ENCODE results near the gene APBA2. TPM values are rescaled to one million over a fixed set of nuclear protein-coding genes. Genes with fewer than 3 reads are reported as not detected.
"Not testable (repeated sequence)": the region's sequence is repeated elsewhere in the genome, so short reads cannot be mapped to it uniquely, and the experiment has no call there.

Gene APBA2
- total RNA-seq, 1 experiment from 2014 or later, result 18.4 TPM

DNA sequence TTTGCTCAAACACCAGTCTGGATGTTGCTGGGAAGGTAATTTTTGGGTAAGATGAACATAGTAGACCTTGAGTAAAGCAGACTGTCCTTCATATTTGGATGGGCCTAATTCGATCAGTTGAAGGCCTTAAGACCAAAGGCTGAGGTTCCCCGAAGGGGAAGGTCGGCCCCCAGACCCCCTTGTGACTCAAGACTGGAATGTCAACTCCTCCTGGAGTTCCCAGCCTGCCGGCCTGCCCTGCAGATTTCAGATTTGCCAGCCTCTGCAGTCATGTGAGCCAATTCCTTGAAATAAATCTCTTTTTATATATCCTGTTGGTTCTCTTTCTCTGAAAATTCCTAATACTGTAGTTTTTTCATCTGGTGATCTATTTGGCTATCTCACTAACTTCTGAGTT, 146.5 kb downstream of the APBA2 start:
- DNase-seq (ENCODE audit: low read depth), result no peak
- in situ Hi-C loops (cut with HindIII; ENCODE audit: low pct_unique_long_range_greater_than_20kb, low sequenced_read_pairs), result no loop called here

DNA sequence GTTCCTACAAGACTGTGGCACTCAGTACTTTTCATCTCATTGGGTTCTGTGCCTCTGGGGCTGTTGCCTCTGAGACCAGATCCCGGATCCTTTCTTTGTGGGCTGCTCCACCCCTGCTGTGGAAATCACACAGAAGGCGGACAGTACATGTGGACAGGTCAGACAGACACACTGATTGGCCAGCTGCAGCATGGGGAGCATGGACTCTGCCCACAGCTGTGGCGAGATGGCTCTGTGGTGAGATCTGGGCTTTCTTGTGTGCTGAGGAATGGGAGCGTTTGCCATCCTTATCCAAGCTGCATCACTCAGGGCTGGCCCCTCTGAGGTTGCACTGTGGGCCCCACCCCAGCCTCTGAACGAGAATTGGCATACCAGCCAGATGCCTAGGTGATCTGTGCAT, 147.0 kb downstream of the APBA2 start:
- no peak for DNase-seq (ENCODE audit: low read depth)
- in situ Hi-C loops (cut with HindIII; ENCODE audit: low pct_unique_long_range_greater_than_20kb, low sequenced_read_pairs), result no loop called here

DNA sequence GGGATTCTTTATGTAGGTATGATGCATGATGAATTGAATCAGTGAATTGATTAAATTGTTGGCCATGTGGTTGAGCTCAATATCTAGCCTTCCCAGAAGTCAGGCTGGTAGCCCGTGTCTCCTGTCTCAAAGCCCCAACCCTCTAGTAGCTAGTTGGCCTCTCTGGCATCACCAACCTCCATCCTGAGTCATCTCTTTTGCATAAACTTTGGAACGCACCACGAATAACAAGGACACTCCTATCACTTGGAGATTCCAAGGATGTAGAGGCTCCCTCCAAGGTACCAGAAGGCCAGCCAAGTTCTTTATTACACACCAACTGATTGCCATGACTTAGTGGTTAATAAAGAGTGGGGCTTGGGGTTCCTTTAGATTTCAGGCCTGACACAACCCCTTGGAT, 148.4 kb downstream of the APBA2 start:
- peak; percentile 7 for DNase-seq (ENCODE audit: low read depth)
- in situ Hi-C loops (cut with HindIII; ENCODE audit: low pct_unique_long_range_greater_than_20kb, low sequenced_read_pairs), result no loop called here

DNA sequence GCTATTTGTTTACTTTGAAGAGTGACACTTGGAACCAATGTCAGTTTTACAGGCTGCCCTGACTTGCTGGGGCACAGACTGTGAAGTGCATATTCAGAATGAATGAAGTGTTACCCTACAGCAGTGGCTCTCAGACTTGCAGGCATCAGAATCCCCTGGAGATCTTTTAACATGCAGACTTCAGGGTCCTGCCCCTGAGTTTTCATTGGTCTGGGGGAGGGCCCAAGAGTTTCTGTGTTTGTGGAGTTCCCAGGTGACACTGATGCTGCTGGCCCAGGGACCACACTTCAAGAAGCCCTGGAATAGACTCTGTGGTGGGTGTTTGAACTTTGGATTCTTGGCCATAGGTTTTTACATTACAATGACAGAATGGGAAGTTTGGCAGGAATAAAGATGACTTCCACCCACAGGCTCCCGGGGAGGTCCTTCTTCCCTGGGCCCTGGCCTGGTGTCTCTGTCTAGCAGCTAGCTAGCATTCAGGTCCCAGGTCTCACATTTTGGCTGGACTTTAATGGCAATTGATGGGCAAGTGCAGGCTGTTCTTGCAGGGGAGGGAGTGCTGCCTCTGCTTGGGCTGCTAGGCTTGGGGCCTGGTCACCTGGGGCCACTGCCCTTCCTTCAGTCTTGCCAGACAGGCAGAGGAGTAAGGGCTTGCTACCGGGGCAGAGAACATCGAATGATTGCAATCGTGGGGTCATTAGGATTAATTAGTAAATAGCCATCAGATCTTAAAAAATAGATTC, 149.0 kb downstream of the APBA2 start:
- no peak for DNase-seq (ENCODE audit: low read depth)
- in situ Hi-C loops (cut with HindIII; ENCODE audit: low pct_unique_long_range_greater_than_20kb, low sequenced_read_pairs), result no loop called here

DNA sequence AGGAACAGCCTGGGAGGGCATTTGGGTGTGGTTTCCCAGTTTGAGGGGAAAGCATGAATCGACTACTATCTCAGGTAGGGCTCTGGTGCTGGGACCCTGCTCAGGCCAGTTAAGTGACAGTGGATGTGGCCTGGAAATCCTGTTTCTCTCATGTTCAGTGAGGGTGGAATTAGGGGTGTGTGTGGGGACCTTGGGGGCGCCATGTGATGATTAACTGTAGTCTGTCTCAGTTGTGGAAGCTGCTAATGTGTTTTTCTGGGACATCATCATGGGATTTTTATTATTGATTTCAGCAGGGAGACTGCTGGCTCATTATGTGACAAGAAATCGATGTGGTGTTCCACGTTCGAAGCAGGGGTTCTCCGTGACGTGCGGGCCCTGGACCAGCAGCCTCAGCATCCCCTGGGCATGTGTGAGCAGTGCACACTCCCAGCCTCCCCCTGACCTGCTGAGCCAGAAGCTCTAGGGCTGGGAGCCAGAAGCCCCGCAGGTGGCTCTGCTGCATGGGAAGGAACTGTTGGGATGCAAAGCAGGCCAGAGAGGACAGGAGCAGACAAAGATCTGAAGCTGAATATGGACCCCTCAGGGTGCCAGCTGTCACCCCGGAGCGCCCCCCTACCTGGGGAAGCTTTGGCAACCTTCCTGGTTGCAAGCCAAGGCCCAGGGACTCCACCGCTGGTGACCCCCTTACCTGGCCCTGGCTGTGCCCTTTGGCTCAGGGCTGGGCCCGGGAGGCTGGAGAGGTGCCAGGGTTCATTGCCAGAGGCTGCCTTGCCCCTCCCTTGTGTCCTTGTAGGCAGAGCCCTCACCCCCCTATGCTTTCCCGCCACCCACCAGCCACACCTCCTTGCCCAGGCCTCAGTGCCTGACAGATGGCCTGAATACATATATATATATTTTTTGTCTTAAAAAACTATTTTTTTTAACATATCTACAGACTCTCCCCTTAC, 149.8 kb downstream of the APBA2 start:
- in situ Hi-C loops (cut with HindIII; ENCODE audit: low pct_unique_long_range_greater_than_20kb, low sequenced_read_pairs), result no loop called here

DNA sequence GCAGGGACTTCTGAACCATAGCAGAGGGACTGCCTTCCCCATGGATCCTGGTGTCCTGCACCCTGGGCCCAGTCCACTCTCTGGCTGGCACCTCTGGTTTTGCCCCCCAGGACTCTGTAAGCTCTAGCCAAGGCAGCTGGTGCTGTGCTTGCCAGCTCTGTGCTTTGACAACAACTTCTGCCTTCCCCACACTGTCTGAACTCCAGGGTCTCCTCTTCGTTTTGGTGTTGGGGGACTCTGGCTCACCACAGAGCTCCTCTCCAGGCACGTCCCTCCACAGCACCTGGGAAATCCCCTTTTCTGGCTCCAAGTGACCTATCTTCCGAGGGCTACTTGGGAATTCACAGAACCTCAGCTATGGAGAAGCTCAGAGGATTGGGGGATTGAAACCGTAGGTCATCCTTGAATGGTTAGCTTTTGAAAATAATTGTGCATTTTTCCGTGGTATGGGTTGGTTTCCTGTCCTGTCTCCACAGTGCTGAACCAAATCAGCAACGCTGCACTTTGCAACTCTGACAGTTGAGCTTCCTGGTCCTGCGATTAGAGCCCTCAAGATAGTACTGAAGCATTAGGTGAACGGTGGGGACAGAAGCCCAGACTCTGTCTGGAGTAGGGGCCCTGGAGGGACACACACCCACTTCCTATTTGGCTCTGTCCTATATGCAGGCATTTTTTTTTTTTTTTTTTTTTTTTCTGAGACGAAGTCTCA, 152.4 kb downstream of the APBA2 start:
- in situ Hi-C loops (cut with HindIII; ENCODE audit: low pct_unique_long_range_greater_than_20kb, low sequenced_read_pairs), result no loop called here
- no peak for DNase-seq (ENCODE audit: low read depth)

More for the DNA sequence above, 149.8 kb downstream of the APBA2 start:
- DNase-seq (ENCODE audit: low read depth), result no peak

DNA sequence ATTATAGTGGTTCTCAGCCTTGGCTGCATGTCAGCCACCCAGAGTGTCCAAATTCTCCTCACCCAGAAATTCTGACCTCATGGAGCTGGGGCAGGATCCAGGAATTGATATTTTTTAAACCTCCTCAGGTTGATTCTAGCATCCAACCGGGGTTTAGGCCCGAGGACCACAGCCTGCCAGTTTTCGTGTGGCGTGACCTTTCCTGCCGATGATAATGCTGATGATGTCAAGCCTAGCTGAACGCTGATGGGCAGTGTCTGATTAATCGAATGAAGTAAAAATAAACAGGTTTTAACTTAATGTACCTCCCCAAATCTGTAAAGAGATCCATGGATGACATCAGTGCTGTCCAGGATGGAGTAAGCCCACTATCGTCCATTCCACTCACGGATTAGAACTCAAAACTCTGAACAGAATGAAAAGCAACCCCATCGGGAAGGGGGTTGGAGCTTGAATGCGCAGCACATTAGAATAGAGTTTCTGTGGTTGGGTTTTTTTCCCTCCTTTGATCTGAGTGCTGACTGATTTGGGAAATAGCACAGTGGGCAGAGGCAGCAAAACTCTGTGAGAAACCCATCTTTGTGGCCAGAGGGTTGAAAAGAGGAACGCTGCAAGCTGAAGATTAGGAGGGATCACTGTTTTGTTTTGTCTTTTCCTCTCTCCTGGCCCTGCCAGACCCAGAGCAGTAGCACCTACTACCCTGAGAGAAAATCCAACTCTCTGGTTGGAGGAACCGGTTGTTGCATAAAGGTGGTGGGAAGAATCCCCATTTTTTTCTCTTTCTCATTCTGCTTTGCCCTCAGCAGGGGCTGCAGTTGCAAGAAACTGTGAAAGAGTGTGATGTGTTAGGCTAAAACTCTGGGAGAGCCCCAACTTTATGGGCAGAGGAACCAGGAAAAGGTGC, 153.9 kb downstream of the APBA2 start:
- DNase-seq (ENCODE audit: low read depth), result no peak
- in situ Hi-C loops (cut with HindIII; ENCODE audit: low pct_unique_long_range_greater_than_20kb, low sequenced_read_pairs), result no loop called here

DNA sequence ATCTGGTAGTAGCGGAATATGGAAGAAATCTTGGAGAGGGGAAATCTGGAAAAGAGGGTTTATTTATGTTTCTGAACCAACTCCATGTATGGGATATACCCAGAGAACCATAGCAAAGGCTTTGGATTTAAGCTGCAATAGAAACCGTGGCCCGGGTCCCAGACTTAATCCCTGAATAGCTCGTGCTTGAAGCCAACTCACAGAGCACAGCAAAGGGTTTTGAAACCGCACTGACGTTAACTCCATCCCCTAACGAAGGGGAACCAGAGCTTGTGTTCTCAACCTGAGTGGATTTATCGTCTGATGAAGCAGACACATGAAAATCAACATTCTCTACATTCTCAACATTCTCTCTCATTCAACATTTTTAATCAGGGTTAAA, 154.6 kb downstream of the APBA2 start:
- DNase-seq (ENCODE audit: low read depth), result no peak
- in situ Hi-C loops (cut with HindIII; ENCODE audit: low pct_unique_long_range_greater_than_20kb, low sequenced_read_pairs), result no loop called here

DNA sequence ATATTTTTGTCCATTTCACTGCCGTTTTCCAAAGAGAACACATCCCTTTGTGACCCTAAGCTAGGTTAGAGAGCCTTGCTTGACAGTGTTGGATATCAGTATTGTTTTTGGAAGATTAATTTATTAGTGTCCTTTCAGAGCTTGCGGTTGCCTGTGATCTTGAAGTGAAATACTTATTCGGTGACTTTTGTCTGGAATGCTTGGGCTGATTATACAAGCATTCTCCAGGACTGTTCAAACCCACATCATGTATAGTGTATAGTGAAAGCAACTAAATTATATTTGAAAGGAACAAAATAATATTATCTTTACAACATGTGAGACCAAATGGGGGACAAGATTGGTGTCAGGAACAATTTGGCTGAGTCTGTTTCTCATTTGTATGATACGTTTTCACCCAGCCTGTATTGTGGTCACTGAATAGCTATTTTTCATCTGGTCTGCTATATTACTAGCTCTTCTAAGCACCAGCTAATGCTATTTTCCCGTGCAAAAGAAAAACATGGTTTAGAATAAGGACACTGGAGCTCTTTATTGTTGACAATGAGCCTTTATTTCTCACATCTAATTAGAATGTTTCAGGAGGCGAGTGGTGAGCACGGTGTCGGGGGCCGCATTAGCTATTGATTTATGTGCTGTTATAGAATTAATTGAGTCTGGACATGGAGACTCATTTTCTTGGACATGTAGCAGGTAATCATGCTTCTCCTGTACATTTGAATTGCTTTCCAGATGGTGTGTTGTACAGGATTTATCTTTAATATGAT, 158.1 kb downstream of the APBA2 start:
- in situ Hi-C loops (cut with HindIII; ENCODE audit: low pct_unique_long_range_greater_than_20kb, low sequenced_read_pairs), result no loop called here
- no peak for DNase-seq (ENCODE audit: low read depth)

DNA sequence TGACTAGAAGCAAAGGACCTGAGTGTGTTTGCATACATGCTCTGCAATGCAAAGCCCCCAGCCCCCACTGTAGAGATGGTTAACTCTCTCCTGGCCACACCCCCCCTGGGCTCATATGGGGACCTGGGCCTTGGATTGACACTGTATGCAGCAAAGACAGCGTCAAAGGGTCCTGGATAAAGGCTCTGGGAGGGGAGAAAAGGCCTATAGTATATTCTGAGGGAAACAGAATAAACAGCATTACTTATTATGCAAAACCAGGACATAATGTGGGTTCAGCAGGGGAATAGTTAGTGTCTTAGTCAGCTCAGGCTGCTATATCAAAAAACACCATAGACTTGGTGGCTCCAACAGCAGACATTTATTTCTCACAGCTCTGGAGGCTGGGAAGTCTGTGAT, 158.7 kb downstream of the APBA2 start:
- in situ Hi-C loops (cut with HindIII; ENCODE audit: low pct_unique_long_range_greater_than_20kb, low sequenced_read_pairs), result no loop called here
- DNase-seq (ENCODE audit: low read depth), result no peak

DNA sequence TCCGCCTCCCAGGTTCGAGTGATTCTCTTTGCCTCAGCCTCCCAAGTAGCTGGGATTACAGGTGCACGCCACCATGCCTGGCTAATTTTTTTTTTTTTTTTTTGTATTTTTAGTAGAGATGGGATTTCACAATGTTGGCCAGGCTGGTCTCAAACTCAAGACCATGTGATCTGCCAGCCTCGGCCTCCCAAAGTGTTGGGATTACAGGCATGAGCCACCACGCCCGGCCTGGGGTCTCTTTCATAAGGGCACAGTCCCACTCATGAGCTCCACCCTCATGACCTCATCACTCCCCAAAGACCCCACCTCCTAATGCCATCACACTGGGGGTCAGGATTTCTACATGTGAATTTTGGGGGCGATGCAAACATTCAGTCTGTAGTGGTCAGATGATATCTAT, 159.4 kb downstream of the APBA2 start:
- DNase-seq (ENCODE audit: low read depth); in situ Hi-C loops (cut with HindIII; ENCODE audit: low pct_unique_long_range_greater_than_20kb, low sequenced_read_pairs): not testable (repeated sequence)

DNA sequence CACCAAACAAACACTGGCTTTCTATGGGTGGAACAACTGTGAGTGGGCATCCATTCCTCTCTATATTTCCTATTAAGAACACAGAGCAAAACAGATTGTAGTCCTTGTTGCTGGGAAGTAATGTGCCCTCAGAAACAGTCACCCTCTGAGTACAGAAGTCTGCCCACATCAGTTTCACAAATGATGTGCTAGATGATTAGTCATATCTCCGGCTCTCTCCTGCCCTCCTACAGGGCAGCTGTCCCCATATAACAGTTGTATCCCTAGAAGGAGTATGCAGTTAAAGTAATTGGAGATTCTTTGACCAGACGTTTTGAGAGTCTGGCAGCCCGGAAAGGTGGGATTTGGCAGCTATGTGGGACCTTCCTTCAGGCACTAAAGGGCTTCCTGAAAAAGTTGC, 159.9 kb downstream of the APBA2 start:
- DNase-seq (ENCODE audit: low read depth), result no peak
- in situ Hi-C loops (cut with HindIII; ENCODE audit: low pct_unique_long_range_greater_than_20kb, low sequenced_read_pairs), result no loop called here

DNA sequence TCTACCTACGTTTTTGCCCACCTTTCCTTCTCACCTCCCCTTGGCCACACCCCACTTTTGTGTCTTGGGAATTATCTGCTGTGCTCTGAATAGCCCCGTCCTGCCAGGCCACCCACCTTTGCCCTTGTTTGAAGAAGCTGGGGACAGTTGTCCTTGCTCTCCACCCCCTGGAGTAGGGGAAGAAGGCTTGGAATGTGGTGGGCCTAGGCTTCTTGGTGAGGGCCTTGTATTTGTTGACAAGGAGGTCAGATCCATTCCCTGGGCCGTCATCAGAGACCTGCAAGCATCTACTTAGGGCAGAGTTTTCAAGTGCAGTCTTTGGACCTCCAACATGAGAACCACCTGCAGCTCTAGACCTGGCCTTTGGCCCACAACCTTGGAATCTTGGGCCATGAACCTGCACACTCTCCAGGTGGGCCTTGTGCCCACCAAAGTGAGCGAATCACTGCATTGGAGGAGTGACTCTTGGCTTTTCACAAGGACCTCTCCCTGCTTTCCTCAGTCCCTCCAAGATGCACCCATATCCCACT, 160.6 kb downstream of the APBA2 start:
- in situ Hi-C loops (cut with HindIII; ENCODE audit: low pct_unique_long_range_greater_than_20kb, low sequenced_read_pairs), result no loop called here

DNA sequence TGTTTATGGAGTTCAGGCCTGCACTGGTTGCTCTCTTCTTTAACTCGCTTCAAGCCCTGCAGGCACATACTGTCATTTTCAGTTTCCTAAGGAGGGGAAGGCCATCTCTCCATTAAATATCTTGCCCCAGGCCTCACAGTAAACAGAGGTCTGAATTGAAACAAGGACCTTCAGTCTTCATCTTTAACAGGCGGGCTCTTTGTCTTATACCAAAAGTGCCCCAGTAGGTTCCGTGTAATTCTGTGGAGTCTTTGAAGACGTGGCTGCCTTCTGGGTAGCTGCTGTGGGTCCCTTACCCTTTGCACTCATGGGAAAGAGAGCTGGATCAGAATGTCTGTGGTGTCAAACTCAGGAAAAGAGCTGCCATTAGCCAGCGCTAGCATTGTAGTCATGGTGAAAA, 161.2 kb downstream of the APBA2 start:
- in situ Hi-C loops (cut with HindIII; ENCODE audit: low pct_unique_long_range_greater_than_20kb, low sequenced_read_pairs), result no loop called here
- no peak for DNase-seq (ENCODE audit: low read depth)

More for the DNA sequence above, 160.6 kb downstream of the APBA2 start:
- no peak for DNase-seq (ENCODE audit: low read depth)

DNA sequence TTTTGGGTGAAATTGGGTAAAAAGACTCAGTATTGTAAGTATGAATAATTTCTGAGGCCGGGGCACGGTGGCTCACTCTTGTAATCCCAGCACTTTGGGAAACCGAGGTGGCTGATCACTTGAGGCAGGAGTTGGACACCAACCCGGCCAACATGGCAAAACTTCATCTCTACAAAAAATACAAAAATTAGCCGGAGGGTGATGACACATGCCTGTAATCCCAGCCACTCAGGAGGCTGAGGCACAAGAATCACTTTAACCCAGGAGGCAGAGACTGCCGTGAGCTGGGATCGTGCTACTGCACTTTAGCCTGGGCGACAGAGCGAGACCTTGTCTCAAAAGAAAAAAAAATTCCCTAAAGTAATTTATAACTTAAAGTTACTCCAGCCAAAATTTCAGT, 162.2 kb downstream of the APBA2 start:
- DNase-seq (ENCODE audit: low read depth), result no peak
- in situ Hi-C loops (cut with HindIII; ENCODE audit: low pct_unique_long_range_greater_than_20kb, low sequenced_read_pairs), result no loop called here

DNA sequence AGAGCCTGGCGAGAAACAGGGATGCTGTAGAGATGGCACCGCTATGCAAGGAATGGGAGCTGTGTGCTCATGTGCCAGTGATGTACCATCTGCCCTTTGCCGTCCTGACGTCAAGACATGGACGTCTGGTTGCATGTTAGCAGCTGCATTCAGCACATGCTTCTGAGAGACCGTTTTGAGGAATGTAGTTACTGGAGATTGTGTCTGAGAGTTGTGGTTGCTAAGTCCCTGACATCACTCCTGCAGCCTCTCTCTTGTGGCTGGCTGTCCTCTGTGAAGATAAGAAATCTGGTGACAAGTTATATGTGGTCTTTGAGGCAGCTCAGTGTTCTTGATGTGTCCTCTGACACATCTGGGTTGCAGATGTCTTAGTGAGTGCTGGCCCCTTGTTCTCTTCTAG, 165.1 kb downstream of the APBA2 start:
- DNase-seq (ENCODE audit: low read depth), result no peak
- in situ Hi-C loops (cut with HindIII; ENCODE audit: low pct_unique_long_range_greater_than_20kb, low sequenced_read_pairs), result no loop called here

DNA sequence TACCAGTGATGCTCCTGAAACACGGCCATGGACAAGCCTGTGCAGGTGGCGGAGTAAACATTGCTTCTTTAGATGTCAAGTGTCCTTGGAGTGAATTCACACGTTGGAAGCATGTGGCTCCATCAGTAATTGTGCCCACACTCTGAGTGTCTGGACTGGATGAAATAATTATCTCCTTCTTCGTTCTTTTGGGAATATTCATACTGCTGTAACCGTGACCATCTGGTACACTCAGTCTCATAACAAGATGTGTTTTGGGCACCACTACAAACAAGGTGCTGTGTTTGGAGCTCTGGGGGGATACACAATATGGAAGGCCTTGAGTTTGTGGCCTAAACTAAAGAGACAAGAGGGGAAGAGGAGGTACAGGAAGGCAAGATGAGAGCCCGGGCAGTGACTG, 165.6 kb downstream of the APBA2 start:
- in situ Hi-C loops (cut with HindIII; ENCODE audit: low pct_unique_long_range_greater_than_20kb, low sequenced_read_pairs), result no loop called here
- DNase-seq (ENCODE audit: low read depth), result no peak

Data from Caki2 (cell line).